Neutrophil (primary cell): ENCODE results near the gene OVCA2.

Experiments
- H3K27ac ChIP-seq: fragments of 200-600 bp; sonication (generic); 2 replicates; pipeline ENCODE4 v1.5.1; 2016; ENCODE audit warnings: mild to moderate bottlenecking, moderate library complexity
- H3K27me3 ChIP-seq: fragments of 200-600 bp; sonication (generic); 2 replicates; pipeline ENCODE4 v1.6.0; 2016; ENCODE audit warnings: mild to moderate bottlenecking
- H3K36me3 ChIP-seq: fragments of 200-600 bp; sonication (generic); 2 replicates; pipeline ENCODE4 v1.5.1; 2017
- H3K4me1 ChIP-seq, 2 experiments: fragments of 200-600 bp in 1 of 2; sonication (generic) in 1 of 2; 1 replicate in 1 of 2; 2 replicates in 1 of 2; pipeline versions ENCODE4 v1.5.1 to v1.6.1; 2013 to 2016; ENCODE audit warnings: low read depth in 1 of 2, low read length in 1 of 2, mild to moderate bottlenecking in 1 of 2, moderate library complexity in 1 of 2; ENCODE audit not compliant: control insufficient read depth in 1 of 2, insufficient read depth in 1 of 2
- H3K4me3 ChIP-seq, 2 experiments: fragments of 200-600 bp in 1 of 2; sonication (generic) in 1 of 2; 1 replicate in 1 of 2; 2 replicates in 1 of 2; pipeline ENCODE4 v1.5.1; 2013 to 2016; ENCODE audit warnings: low read depth in 1 of 2, low read length in 1 of 2, mild to moderate bottlenecking in 1 of 2, moderate library complexity in 1 of 2
- H3K9me3 ChIP-seq: fragments of 200-600 bp; sonication (generic); 2 replicates; pipeline ENCODE4 v1.5.1; 2016
- CTCF ChIP-seq: fragments of 200-600 bp; sonication (generic); IDR thresholded peaks from 2 replicates; pipeline ENCODE4 v1.5.1; 2016; ENCODE audit warnings: antibody characterized with exemption

The OVCA2 gene

GRCh38 chr17:2084766-2085647 lies 43.2 kb downstream of the OVCA2 start:
- Histone ChIP-seq H3K27ac (peak overlapping the region; percentile 79), H3K4me1 (peaks cover 78 to 81% of the 10 kb centered on the region in 2 experiments)

GRCh38 chr17:2085648-2085949 lies 43.8 kb downstream of the OVCA2 start:
- Histone ChIP-seq H3K27ac (no peak overlapping the region), H3K4me1 (peaks cover 84 to 87% of the 10 kb centered on the region in 2 experiments), H3K36me3 (peaks cover 12% of the 10 kb centered on the region)

More at GRCh38 chr17:2084766-2085647, 43.2 kb downstream of the OVCA2 start:
- peaks cover 13% of the 10 kb centered on the region for H3K36me3 ChIP-seq
- H3K4me3 ChIP-seq: no peak overlapping the region
- H3K9me3 ChIP-seq: no peaks in the 10 kb centered on the region
- no peaks in the 10 kb centered on the region for H3K27me3 ChIP-seq
- no peak for TF ChIP-seq CTCF

GRCh38 chr17:2086306-2086705 lies 44.5 kb downstream of the OVCA2 start:
- Histone ChIP-seq H3K9me3 (no peaks in the 10 kb centered on the region), H3K36me3 (peaks cover 5% of the 10 kb centered on the region), H3K4me3 (no peak overlapping the region), H3K27ac (peak overlapping the region; percentile 81), H3K4me1 (peaks cover 90 to 94% of the 10 kb centered on the region in 2 experiments), H3K27me3 (no peaks in the 10 kb centered on the region)
- TF ChIP-seq CTCF: no peak

More at GRCh38 chr17:2085648-2085949, 43.8 kb downstream of the OVCA2 start:
- no peak for TF ChIP-seq CTCF
- Histone ChIP-seq H3K4me3 (no peak overlapping the region), H3K27me3 (no peaks in the 10 kb centered on the region), H3K9me3 (no peaks in the 10 kb centered on the region)

- H3K9me3 ChIP-seq: no peaks in the 10 kb centered on the region
- peak overlapping the region in 1 of 2 experiments; percentile 19 for H3K4me3 ChIP-seq
- peak overlapping the region; percentile 81 for H3K27ac ChIP-seq
- no peak for TF ChIP-seq CTCF
- H3K36me3 ChIP-seq: no peaks in the 10 kb centered on the region
- no peaks in the 10 kb centered on the region for H3K27me3 ChIP-seq
- peaks cover 87 to 89% of the 10 kb centered on the region in 2 experiments for H3K4me1 ChIP-seq
Observed at GRCh38 chr17:2087597-2088211, 45.9 kb downstream of the OVCA2 start.

GRCh38 chr17:2089021-2089422 lies 47.2 kb downstream of the OVCA2 start:
- Histone ChIP-seq H3K4me3 (peak overlapping the region in 1 of 2 experiments; percentile 19), H3K4me1 (peaks cover 74 to 78% of the 10 kb centered on the region in 2 experiments), H3K36me3 (no peaks in the 10 kb centered on the region), H3K27me3 (no peaks in the 10 kb centered on the region), H3K9me3 (no peaks in the 10 kb centered on the region), H3K27ac (peak overlapping the region; percentile 81)
- TF ChIP-seq CTCF: no peak
